Measurements from ENCODE around the gene C4BPB.

DNA sequence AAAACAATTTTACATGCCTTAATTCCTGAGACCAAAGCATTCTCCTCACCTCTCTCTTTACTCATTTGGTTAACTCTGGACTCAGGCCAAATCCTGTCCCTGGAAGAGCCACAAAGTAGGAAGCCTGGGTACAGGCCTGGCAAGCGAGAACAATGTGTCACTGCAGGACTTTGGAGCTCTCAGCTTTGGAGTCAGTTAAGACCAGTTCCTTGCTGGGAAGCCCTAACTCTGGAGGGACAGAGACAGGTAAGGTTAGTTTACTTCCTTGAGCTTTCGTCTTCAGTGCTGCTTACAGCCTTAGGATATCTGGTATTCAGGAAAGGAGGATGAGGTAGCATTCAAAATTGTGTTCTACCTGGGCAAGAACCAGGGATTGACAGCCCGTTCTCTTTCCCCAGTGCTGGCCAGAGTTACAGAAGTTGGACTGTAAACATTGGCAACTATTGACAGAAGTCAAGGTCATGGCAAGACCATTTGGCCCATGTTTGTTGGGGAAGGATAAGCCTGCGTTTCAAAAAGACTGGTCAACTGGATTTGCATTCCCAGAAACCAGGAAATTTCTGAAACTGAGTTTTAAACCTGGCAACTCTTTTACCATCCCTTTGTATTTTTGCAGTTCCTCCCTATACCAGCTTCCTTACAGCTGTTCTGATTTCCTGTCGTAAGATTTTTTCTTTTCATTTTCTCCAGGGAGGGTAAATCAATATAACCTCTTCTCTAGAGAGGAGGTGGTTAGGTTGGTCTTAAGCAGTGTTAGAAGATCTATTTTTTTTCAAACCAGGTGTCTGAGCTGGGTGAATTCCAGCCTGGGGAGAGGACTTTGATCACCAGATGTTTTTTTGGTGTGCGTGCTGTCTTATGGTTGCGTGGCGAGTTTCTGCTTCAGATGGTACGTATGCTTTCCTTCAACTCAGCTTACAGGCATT lies at the start of gene C4BPB:
- TF ChIP-seq, protein P1, sequence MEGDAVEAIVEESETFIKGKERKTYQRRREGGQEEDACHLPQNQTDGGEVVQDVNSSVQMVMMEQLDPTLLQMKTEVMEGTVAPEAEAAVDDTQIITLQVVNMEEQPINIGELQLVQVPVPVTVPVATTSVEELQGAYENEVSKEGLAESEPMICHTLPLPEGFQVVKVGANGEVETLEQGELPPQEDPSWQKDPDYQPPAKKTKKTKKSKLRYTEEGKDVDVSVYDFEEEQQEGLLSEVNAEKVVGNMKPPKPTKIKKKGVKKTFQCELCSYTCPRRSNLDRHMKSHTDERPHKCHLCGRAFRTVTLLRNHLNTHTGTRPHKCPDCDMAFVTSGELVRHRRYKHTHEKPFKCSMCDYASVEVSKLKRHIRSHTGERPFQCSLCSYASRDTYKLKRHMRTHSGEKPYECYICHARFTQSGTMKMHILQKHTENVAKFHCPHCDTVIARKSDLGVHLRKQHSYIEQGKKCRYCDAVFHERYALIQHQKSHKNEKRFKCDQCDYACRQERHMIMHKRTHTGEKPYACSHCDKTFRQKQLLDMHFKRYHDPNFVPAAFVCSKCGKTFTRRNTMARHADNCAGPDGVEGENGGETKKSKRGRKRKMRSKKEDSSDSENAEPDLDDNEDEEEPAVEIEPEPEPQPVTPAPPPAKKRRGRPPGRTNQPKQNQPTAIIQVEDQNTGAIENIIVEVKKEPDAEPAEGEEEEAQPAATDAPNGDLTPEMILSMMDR (conservative IDR thresholded peaks at IDR 0.05; ENCODE audit: low read length): no peak
- no peak for TF ChIP-seq EZH2phosphoT487 (IDR thresholded peaks at IDR 0.05; ENCODE audit: borderline replicate concordance, low read depth, low read length)

All from OCI-LY7 (cell line).